ENCODE data around the gene CDKN2B-AS1. TPM values are rescaled to one million over a fixed set of nuclear protein-coding genes. Genes with fewer than 3 reads are reported as not detected.

Gene CDKN2B-AS1
- total and polyA plus RNA-seq, 2 experiments from 2014 or later, result not detected

DNA sequence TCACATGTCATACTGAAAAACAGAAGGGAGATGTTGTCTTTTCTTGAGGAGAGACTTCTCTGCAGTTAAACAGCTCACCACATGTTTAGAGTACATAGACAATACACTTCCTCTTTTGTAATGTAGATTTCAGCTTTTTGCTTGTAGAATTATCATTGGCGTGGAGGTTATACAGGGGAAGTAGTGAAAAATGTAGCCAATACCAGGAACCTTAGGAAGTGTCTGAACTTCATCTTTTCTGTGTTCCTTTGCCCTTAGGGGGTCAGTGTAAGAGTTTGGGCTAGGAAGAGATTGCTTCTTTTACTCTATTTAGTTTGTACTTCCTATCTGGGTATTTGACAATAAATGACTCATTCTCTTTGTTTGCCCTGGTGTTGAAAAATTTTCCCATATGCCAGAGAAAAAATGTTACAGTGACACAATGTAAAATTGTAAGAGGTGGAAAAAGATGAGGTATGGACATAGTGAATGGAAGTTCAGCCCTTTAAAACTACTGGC, 35.6 kb downstream of the CDKN2B-AS1 start:
- H3K27ac ChIP-seq, result no peak overlapping the region
- no peaks in the 10 kb centered on the region for H3K27me3 ChIP-seq
- no peaks in the 10 kb centered on the region for H3K4me1 ChIP-seq (ENCODE audit: low read depth)
- TF ChIP-seq, protein P1, sequence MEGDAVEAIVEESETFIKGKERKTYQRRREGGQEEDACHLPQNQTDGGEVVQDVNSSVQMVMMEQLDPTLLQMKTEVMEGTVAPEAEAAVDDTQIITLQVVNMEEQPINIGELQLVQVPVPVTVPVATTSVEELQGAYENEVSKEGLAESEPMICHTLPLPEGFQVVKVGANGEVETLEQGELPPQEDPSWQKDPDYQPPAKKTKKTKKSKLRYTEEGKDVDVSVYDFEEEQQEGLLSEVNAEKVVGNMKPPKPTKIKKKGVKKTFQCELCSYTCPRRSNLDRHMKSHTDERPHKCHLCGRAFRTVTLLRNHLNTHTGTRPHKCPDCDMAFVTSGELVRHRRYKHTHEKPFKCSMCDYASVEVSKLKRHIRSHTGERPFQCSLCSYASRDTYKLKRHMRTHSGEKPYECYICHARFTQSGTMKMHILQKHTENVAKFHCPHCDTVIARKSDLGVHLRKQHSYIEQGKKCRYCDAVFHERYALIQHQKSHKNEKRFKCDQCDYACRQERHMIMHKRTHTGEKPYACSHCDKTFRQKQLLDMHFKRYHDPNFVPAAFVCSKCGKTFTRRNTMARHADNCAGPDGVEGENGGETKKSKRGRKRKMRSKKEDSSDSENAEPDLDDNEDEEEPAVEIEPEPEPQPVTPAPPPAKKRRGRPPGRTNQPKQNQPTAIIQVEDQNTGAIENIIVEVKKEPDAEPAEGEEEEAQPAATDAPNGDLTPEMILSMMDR (IDR thresholded peaks at IDR 0.05; ENCODE audit: low read depth, low read length), result peak; percentile 12
- no peak overlapping the region for H3K4me3 ChIP-seq
- no peaks in the 10 kb centered on the region for H3K9me3 ChIP-seq (ENCODE audit: low read depth)
- DNase-seq (ENCODE audit: low read depth in 1 of 2, low spot score in 1 of 2), result peak in 1 of 2 donors; percentile 84
- no peaks in the 10 kb centered on the region for H3K36me3 ChIP-seq

DNA sequence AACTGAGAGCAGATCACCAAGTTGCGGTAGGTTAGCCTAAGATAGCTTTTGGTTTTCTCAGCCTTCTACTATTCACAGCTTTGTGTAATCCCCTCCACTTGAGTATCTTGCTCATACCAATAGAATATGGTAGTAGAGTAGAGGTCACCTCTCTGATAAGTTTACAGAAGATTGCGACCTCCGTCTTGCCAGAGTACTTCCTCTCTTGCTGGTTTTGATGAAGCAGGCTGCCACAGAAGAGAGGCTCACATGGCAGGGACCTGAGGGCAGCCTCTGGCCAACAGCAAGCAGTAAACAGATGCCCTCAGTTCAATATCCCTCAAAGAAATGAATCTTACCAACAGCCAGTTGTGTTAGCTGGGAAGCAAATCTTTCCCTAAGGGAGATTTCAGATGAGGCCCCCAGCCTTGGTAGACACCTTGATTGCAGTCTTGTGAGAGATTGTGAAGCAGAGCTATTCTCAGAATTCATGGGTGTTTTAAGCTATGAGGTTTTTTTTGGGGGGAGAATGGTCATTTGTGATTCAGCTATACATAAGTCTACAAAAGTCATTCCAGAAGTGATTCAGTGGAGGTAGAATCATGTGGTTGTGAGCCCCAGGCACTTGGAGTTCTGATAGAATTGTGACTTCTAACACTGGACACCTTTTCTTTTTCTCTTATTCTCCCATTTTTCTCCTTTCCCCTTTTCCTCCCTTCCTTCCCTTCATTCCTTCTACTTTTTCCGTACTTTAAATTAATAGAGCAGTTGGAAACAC, 37.2 kb downstream of the CDKN2B-AS1 start:
- no peak overlapping the region for H3K27ac ChIP-seq
- no peak for DNase-seq (ENCODE audit: low read depth in 1 of 2, low spot score in 1 of 2)
- TF ChIP-seq, protein P1 (IDR thresholded peaks at IDR 0.05; ENCODE audit: low read depth, low read length), result no peak
- H3K4me3 ChIP-seq, result no peak overlapping the region
- no peaks in the 10 kb centered on the region for H3K36me3 ChIP-seq
- no peaks in the 10 kb centered on the region for H3K4me1 ChIP-seq (ENCODE audit: low read depth)
- H3K27me3 ChIP-seq, result no peaks in the 10 kb centered on the region
- H3K9me3 ChIP-seq (ENCODE audit: low read depth), result no peaks in the 10 kb centered on the region

DNA sequence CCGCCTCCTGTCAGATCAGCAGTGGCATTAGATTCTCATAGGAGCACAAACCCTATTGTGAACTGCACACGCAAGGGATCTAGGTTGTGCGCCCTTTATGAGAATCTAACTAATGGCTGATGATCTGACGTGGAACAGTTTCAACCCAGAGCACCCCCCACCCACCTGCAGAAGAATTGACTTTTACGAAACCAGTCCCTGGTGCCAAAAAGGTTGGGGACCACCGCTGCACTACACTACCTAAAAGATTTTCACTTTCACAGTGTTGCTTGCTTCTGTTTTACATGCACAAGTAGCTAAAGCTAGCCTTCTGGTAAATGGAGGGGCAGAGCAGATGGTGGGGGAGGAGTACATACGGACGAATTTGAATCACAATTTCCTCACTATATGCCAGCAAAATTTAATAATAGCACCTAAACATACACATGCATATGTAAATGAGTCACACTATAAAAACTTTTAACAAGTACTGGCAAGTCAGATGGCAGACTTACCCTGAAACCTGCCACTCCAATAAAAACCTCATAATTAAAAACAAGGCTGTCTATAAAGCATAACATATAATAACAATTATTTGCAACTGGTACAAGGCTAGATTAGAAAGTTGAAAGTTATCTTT, 38.5 kb downstream of the CDKN2B-AS1 start:
- no peaks in the 10 kb centered on the region for H3K9me3 ChIP-seq (ENCODE audit: low read depth)
- H3K4me1 ChIP-seq (ENCODE audit: low read depth), result no peaks in the 10 kb centered on the region
- H3K4me3 ChIP-seq, result no peak overlapping the region
- no peaks in the 10 kb centered on the region for H3K27me3 ChIP-seq
- DNase-seq (ENCODE audit: low read depth in 1 of 2, low spot score in 1 of 2), result no peak
- TF ChIP-seq, protein P1 (IDR thresholded peaks at IDR 0.05; ENCODE audit: low read depth, low read length), result no peak
- H3K27ac ChIP-seq, result no peak overlapping the region
- H3K36me3 ChIP-seq, result no peaks in the 10 kb centered on the region

DNA sequence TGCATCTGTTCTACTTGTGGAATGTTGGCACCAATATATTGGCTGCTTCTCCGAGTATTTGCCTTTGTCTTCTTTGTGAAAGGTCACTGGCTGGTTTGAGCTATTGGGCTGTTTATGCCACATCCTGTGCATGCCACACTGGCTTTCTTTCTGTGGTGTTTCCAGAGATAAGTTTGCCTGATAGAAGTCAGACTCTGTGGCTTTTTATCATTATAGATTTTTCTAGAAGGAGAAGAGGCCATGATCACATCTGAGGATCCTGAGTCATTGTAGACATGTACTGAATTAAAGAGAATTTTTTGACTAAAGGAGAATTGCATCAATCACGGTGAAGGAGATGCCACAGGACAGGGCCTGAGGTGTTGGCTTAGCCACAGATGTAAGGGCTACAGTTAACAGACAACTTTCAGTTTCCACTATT, 41.0 kb downstream of the CDKN2B-AS1 start:
- Histone ChIP-seq H3K27me3 (no peaks in the 10 kb centered on the region), H3K9me3 (ENCODE audit: low read depth) (no peaks in the 10 kb centered on the region), H3K27ac (no peak overlapping the region), H3K4me1 (ENCODE audit: low read depth) (no peaks in the 10 kb centered on the region), H3K4me3 (no peak overlapping the region), H3K36me3 (no peaks in the 10 kb centered on the region)
- DNase-seq (ENCODE audit: low read depth in 1 of 2, low spot score in 1 of 2), result no peak
- TF ChIP-seq, protein P1 (IDR thresholded peaks at IDR 0.05; ENCODE audit: low read depth, low read length), result no peak

DNA sequence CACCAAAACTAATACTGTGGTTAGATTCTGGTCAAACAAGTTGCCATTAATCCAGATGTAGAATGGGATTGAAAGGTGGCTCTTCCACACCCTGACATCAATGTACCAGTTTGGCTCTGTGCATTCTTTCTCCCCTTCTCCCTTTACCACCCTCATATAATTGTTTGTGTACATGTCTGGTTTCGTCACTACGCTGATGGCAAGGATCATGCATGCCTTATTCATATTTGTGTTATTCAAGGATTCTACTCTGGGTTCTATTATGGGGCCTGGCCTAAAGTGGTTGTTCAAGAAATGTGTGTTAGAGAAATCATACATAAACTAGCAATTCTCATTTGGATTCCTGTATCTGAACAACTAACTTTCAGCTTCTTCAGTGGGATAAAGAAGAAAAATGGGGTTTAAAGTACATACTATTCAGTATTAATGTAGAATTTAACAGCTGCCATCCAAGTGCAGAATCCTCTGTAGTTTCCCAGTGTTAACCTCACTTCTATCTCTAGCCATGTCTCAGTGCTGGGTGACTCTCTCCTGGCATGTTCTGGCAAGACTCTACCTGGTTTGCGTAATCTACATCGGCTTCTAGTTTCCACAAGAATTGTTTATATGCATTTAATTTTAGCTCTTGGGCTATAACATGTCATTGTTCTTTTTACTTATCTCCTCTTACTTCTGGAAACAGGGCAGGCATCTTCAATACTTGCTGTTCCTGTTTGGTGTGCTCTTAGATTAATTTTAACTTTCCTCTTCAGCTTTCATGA, 42.5 kb downstream of the CDKN2B-AS1 start:
- peak in 1 of 2 donors; percentile 33 for DNase-seq (ENCODE audit: low read depth in 1 of 2, low spot score in 1 of 2)
- no peaks in the 10 kb centered on the region for H3K27me3 ChIP-seq
- H3K9me3 ChIP-seq (ENCODE audit: low read depth), result no peaks in the 10 kb centered on the region
- no peaks in the 10 kb centered on the region for H3K4me1 ChIP-seq (ENCODE audit: low read depth)
- H3K4me3 ChIP-seq, result no peak overlapping the region
- no peak overlapping the region for H3K27ac ChIP-seq
- H3K36me3 ChIP-seq, result no peaks in the 10 kb centered on the region
- TF ChIP-seq, protein P1 (IDR thresholded peaks at IDR 0.05; ENCODE audit: low read depth, low read length), result no peak
